Measurements from ENCODE around the gene VPS8. TPM values are rescaled to one million over a fixed set of nuclear protein-coding genes. Genes with fewer than 3 reads are reported as not detected.

Gene VPS8
- total and polyA plus RNA-seq, 2 of the 8 experiments (the other 6 are each of a cell fraction or from before 2014, with no cell fraction given): 13.0 to 41.0 TPM

DNA sequence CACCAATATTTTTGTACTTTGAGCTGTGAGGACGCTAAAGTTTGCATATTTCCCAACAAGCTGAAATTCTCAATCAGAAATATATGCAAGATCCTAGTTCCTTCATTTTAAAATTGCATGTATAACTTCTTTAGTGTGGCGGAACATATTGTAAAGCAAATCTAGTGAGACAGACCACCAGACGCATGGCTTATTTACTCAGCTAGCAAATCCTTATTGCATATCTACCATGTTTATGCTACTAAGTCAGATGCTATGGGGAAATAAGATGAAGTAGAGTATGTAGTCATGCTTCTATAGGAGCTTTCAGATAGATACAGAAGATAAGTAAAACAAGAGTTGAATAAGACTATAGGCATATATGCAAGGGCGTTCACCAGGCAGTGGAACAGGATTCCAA is 278.8 kb downstream of the VPS8 start:
- Histone ChIP-seq H3K27ac (ENCODE audit: low read depth, low read length) (no peak overlapping the region), H2AK5ac (ENCODE audit: low read depth, low read length) (no peak overlapping the region), H3K27me3 (replicated peaks in 1 of 4; ENCODE audit: control insufficient read depth in 3 of 4, extremely low read depth in 1 of 4, insufficient read depth in 3 of 4, low read length in 3 of 4) (no peaks in the 10 kb centered on the region), H3K4ac (replicated peaks; ENCODE audit: insufficient read length, low read depth, low read length) (no peak overlapping the region), H3K36me3 (ENCODE audit: control insufficient read depth in 2 of 4, insufficient read depth in 4 of 4, low read length in 3 of 4) (no peaks in the 10 kb centered on the region), H3K4me3 (ENCODE audit: extremely low read depth in 1 of 4, insufficient read depth in 2 of 4, low read depth in 3 of 4, low read length in 4 of 4) (no peak overlapping the region), H4K5ac (ENCODE audit: insufficient read length, low read depth, low read length) (no peak overlapping the region), H3K79me1 (ENCODE audit: low read depth, low read length) (no peaks in the 10 kb centered on the region), H3K56ac (replicated peaks; ENCODE audit: insufficient read length, low read depth, low read length) (no peak overlapping the region), H3K14ac (ENCODE audit: insufficient read length) (no peak overlapping the region), H2BK15ac (ENCODE audit: low read length) (no peak overlapping the region), H4K20me1 (replicated peaks in 1 of 2; ENCODE audit: control insufficient read depth in 1 of 2, insufficient read depth in 2 of 2, low read length in 2 of 2) (no peaks in the 10 kb centered on the region), H3K4me2 (ENCODE audit: insufficient read depth in 1 of 2, low read depth in 2 of 2, low read length in 2 of 2) (no peak overlapping the region), H3K23ac (ENCODE audit: insufficient read length) (no peak overlapping the region), H3K4me1 (replicated peaks in 1 of 4; ENCODE audit: control insufficient read depth in 3 of 4, insufficient read depth in 4 of 4, low read length in 3 of 4) (peaks cover 0 to 3% (median 0%) of the 10 kb centered on the region in 4 experiments; a peak in 1 of 7 replicates), H3K9me3 (ENCODE audit: insufficient read depth in 2 of 2, low read depth in 1 of 2, low read length in 1 of 2) (no peaks in the 10 kb centered on the region), H2BK120ac (replicated peaks; ENCODE audit: low read depth, low read length) (no peak overlapping the region), H2BK12ac (ENCODE audit: low read depth, low read length) (no peak overlapping the region), H3K23me2 (ENCODE audit: low read depth, low read length) (no peaks in the 10 kb centered on the region), H2AFZ (ENCODE audit: low read length) (no peak overlapping the region), H2BK20ac (ENCODE audit: low read length) (no peak overlapping the region), H3K79me2 (ENCODE audit: control insufficient read depth in 1 of 2, insufficient read depth in 2 of 2, low read length in 2 of 2) (no peaks in the 10 kb centered on the region), H4K8ac (ENCODE audit: extremely low read depth, insufficient read depth, low read length) (no peak overlapping the region), H3K9ac (replicated peaks in 1 of 4; ENCODE audit: extremely low read depth in 1 of 4, low read depth in 3 of 4, low read length in 3 of 4) (no peak overlapping the region), H3K18ac (ENCODE audit: extremely low read depth, low read length) (no peak overlapping the region), H4K91ac (replicated peaks; ENCODE audit: insufficient read length, low read length) (no peak overlapping the region), H2BK5ac (ENCODE audit: low read depth, low read length) (no peak overlapping the region)
- no peak for FAIRE-seq
- WGBS, 2 experiments (ENCODE audit: extremely low coverage in 1 of 2, insufficient coverage in 1 of 2, insufficient read length in 1 of 2, insufficient replicate concordance in 2 of 2, low coverage in 1 of 2, low lambda C conversion rate in 2 of 2, missing lambda C conversion rate in 1 of 2): 88% methylated on average over 4 of the region's 4 CpGs; no CpG with 5 or more reads in 1 of the 2 experiments
- ChIA-PET CTCF (ENCODE audit: partially characterized antibody) (interaction anchor here (0.6 to 1.1 kb wide), 3 partner anchors 9 to 56 kb away, joined by 3 to 4 read pairs (median 3); no protein-coding TSS in a partner anchor), POLR2A (ENCODE audit: partially characterized antibody) (no interaction called here)
- no peak for DNase-seq (ENCODE audit: low read depth in 1 of 2, low spot score in 2 of 2)
- TF ChIP-seq SP4 (IDR thresholded peaks at IDR 0.05; ENCODE audit: low read length): no peak
- TF ChIP-seq, protein P1, sequence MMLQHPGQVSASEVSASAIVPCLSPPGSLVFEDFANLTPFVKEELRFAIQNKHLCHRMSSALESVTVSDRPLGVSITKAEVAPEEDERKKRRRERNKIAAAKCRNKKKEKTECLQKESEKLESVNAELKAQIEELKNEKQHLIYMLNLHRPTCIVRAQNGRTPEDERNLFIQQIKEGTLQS (IDR thresholded peaks at IDR 0.05; ENCODE audit: insufficient read depth, low read depth, low read length): no peak
- no peak for TF ChIP-seq TBP (IDR thresholded peaks at IDR 0.05; ENCODE audit: low read depth, low read length)
- TF ChIP-seq, protein P2, sequence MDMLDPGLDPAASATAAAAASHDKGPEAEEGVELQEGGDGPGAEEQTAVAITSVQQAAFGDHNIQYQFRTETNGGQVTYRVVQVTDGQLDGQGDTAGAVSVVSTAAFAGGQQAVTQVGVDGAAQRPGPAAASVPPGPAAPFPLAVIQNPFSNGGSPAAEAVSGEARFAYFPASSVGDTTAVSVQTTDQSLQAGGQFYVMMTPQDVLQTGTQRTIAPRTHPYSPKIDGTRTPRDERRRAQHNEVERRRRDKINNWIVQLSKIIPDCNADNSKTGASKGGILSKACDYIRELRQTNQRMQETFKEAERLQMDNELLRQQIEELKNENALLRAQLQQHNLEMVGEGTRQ (IDR thresholded peaks at IDR 0.05; ENCODE audit: low read length): no peak
- no peak for TF ChIP-seq NRF1 (IDR thresholded peaks at IDR 0.05; ENCODE audit: low read depth, low read length)
- no peak for TF ChIP-seq BRCA1 (IDR thresholded peaks at IDR 0.05; ENCODE audit: low read depth, low read length)
- TF ChIP-seq TAF1 (IDR thresholded peaks at IDR 0.05; ENCODE audit: low read depth, low read length): no peak
- TF ChIP-seq CEBPB (IDR thresholded peaks at IDR 0.05; ENCODE audit: low read depth, low read length): no peak
- TF ChIP-seq ASH2L (IDR thresholded peaks at IDR 0.05; ENCODE audit: low read length): no peak
- no peak for TF ChIP-seq EZH2 (IDR thresholded peaks at IDR 0.05; ENCODE audit: low read depth, low read length, severe bottlenecking)
- TF ChIP-seq JUN (IDR thresholded peaks at IDR 0.05; ENCODE audit: low read depth, low read length): no peak
- no peak for TF ChIP-seq YY1 (IDR thresholded peaks at IDR 0.05; ENCODE audit: low read depth, low read length)
- TF ChIP-seq, protein P3, sequence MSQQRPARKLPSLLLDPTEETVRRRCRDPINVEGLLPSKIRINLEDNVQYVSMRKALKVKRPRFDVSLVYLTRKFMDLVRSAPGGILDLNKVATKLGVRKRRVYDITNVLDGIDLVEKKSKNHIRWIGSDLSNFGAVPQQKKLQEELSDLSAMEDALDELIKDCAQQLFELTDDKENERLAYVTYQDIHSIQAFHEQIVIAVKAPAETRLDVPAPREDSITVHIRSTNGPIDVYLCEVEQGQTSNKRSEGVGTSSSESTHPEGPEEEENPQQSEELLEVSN (IDR thresholded peaks at IDR 0.05): no peak
- TF ChIP-seq SRF (IDR thresholded peaks at IDR 0.05; ENCODE audit: low read depth, low read length): no peak
